ENCODE results near the gene CHKB. TPM values are rescaled to one million over a fixed set of nuclear protein-coding genes. Genes with fewer than 3 reads are reported as not detected.

The CHKB gene
- total RNA-seq, 8 experiments from 2014 or later: 19.0 to 71.7 (median 33.1) TPM

GRCh38 chr22:50571264-50572175 lies 11.1 kb downstream of the CHKB start:
- 60 to 96% (median 77%) methylated on average over 1 to 11 of the region's 26 CpGs; no CpG with 5 or more reads in 5 of the 10 experiments for WGBS, 10 experiments
- no peaks in the 10 kb centered on the region for H3K4me1 ChIP-seq (replicated peaks in 1 of 2)
- in situ Hi-C loops (cut with MboI; ENCODE audit: low pct_unique_long_range_greater_than_20kb in 2 of 9, low sequenced_read_pairs in 9 of 9, unreplicated experiment in 9 of 9): no loop called here
- ATAC-seq (replicated peaks in 6 of 8): no peak
- H3K27ac ChIP-seq: no peak overlapping the region
- no peak overlapping the region for H3K4me3 ChIP-seq

GRCh38 chr22:50570861-50571260 lies 11.8 kb downstream of the CHKB start:
- H3K4me3 ChIP-seq: no peak overlapping the region
- 0 to 100% (median 80%) methylated on average over 1 to 5 of the region's 12 CpGs; no CpG with 5 or more reads in 5 of the 10 experiments for WGBS, 10 experiments
- in situ Hi-C loops (cut with MboI; ENCODE audit: low pct_unique_long_range_greater_than_20kb in 2 of 9, low sequenced_read_pairs in 9 of 9, unreplicated experiment in 9 of 9): no loop called here
- H3K27ac ChIP-seq: no peak overlapping the region
- ATAC-seq (replicated peaks in 6 of 8): no peak
- no peaks in the 10 kb centered on the region for H3K4me1 ChIP-seq (replicated peaks in 1 of 2)

GRCh38 chr22:50569896-50570535 lies 12.6 kb downstream of the CHKB start:
- Histone ChIP-seq H3K27ac (no peak overlapping the region), H3K4me3 (no peak overlapping the region), H3K4me1 (replicated peaks in 1 of 2) (no peaks in the 10 kb centered on the region)
- in situ Hi-C loops (cut with MboI; ENCODE audit: low pct_unique_long_range_greater_than_20kb in 2 of 9, low sequenced_read_pairs in 9 of 9, unreplicated experiment in 9 of 9): no loop called here
- WGBS, 10 experiments: 73 to 92% (median 85%) methylated on average over 1 to 6 of the region's 13 CpGs; no CpG with 5 or more reads in 6 of the 10 experiments
- no peak for ATAC-seq (replicated peaks in 6 of 8)

- ATAC-seq (replicated peaks in 6 of 8): no peak
- 58 to 97% (median 90%) methylated on average over 2 to 7 of the region's 8 CpGs; no CpG with 5 or more reads in 5 of the 10 experiments for WGBS, 10 experiments
- in situ Hi-C loops (cut with MboI; ENCODE audit: low pct_unique_long_range_greater_than_20kb in 2 of 9, low sequenced_read_pairs in 9 of 9, unreplicated experiment in 9 of 9): no loop called here
- Histone ChIP-seq H3K4me3 (no peak overlapping the region), H3K4me1 (replicated peaks in 1 of 2) (peaks cover 0 to 1% of the 10 kb centered on the region in 2 donors), H3K27ac (no peak overlapping the region)
Observed at GRCh38 chr22:50569041-50569459, 13.6 kb downstream of the CHKB start.

GRCh38 chr22:50568626-50569025 lies 14.0 kb downstream of the CHKB start:
- Histone ChIP-seq H3K4me1 (replicated peaks in 1 of 2) (peaks cover 2 to 5% of the 10 kb centered on the region in 2 donors), H3K4me3 (no peak overlapping the region), H3K27ac (no peak overlapping the region)
- in situ Hi-C loops (cut with MboI; ENCODE audit: low pct_unique_long_range_greater_than_20kb in 2 of 9, low sequenced_read_pairs in 9 of 9, unreplicated experiment in 9 of 9): no loop called here
- ATAC-seq (replicated peaks in 6 of 8): no peak
- WGBS, 10 experiments: 60 to 93% (median 80%) methylated on average over 1 to 5 of the region's 7 CpGs; no CpG with 5 or more reads in 5 of the 10 experiments

GRCh38 chr22:50567721-50568252 lies 14.9 kb downstream of the CHKB start:
- peaks cover 4 to 6% of the 10 kb centered on the region in 2 donors for H3K4me1 ChIP-seq (replicated peaks in 1 of 2)
- no peak overlapping the region for H3K27ac ChIP-seq
- in situ Hi-C loops (cut with MboI; ENCODE audit: low pct_unique_long_range_greater_than_20kb in 2 of 9, low sequenced_read_pairs in 9 of 9, unreplicated experiment in 9 of 9): no loop called here
- no peak overlapping the region for H3K4me3 ChIP-seq
- no peak for ATAC-seq (replicated peaks in 6 of 8)
- WGBS, 10 experiments: 50 to 100% (median 87%) methylated on average over 1 to 7 of the region's 7 CpGs; no CpG with 5 or more reads in 4 of the 10 experiments

- H3K4me1 ChIP-seq (replicated peaks in 1 of 2): peaks cover 4 to 6% of the 10 kb centered on the region in 2 donors
- H3K27ac ChIP-seq: no peak overlapping the region
- 0 to 82% (median 70%) methylated on average over 1 to 6 of the region's 11 CpGs; no CpG with 5 or more reads in 4 of the 10 experiments for WGBS, 10 experiments
- no peak for ATAC-seq (replicated peaks in 6 of 8)
- no peak overlapping the region for H3K4me3 ChIP-seq
- in situ Hi-C loops (cut with MboI; ENCODE audit: low pct_unique_long_range_greater_than_20kb in 2 of 9, low sequenced_read_pairs in 9 of 9, unreplicated experiment in 9 of 9): no loop called here
Observed at GRCh38 chr22:50564289-50564688, 18.4 kb downstream of the CHKB start.

- in situ Hi-C loops (cut with MboI; ENCODE audit: low pct_unique_long_range_greater_than_20kb in 2 of 9, low sequenced_read_pairs in 9 of 9, unreplicated experiment in 9 of 9): no loop called here
- H3K27ac ChIP-seq: peak overlapping the region in 1 of 2 donors; percentile 17
- 5 to 100% (median 24%) methylated on average over 1 to 11 of the region's 17 CpGs; no CpG with 5 or more reads in 4 of the 10 experiments for WGBS, 10 experiments
- H3K4me1 ChIP-seq (replicated peaks in 1 of 2): peaks cover 4 to 6% of the 10 kb centered on the region in 2 donors
- H3K4me3 ChIP-seq: peak overlapping the region; percentile 53 to 66 (median 58)
- ATAC-seq (replicated peaks in 6 of 8): no peak
Observed at GRCh38 chr22:50563413-50564160, 19.1 kb downstream of the CHKB start.

- Histone ChIP-seq H3K4me1 (replicated peaks in 1 of 2) (peaks cover 4 to 6% of the 10 kb centered on the region in 2 donors), H3K4me3 (peak within 1 kb of the TSS; percentile 53 to 66 (median 58)), H3K27ac (peak within 1 kb of the TSS in 1 of 2 donors; percentile 17)
- WGBS, 10 experiments: 0 to 4% (median 1%) methylated on average over 1 to 11 of the region's 61 CpGs; no CpG with 5 or more reads in 4 of the 10 experiments
- ATAC-seq (replicated peaks in 6 of 8): peak; percentile 95 to 99 (median 97)
- in situ Hi-C loops (cut with MboI; ENCODE audit: low pct_unique_long_range_greater_than_20kb in 2 of 9, low sequenced_read_pairs in 9 of 9, unreplicated experiment in 9 of 9): no loop called here
Observed at GRCh38 chr22:50562523-50563412, 19.9 kb downstream of the CHKB start, which contains the start of gene SYCE3. Gene SYCE3, minus strand, starts transcription at chr22:50562919. Its CDS starts 6,514 bp downstream, at chr22:50556405.

- ATAC-seq (replicated peaks in 6 of 8): no peak
- Histone ChIP-seq H3K27ac (no peak overlapping the region), H3K4me3 (no peak overlapping the region), H3K4me1 (replicated peaks in 1 of 2) (peaks cover 4 to 6% of the 10 kb centered on the region in 2 donors)
- in situ Hi-C loops (cut with MboI; ENCODE audit: low pct_unique_long_range_greater_than_20kb in 2 of 9, low sequenced_read_pairs in 9 of 9, unreplicated experiment in 9 of 9): no loop called here
- WGBS, 10 experiments: 19 to 93% (median 70%) methylated on average over 1 to 5 of the region's 34 CpGs; no CpG with 5 or more reads in 3 of the 10 experiments
Observed at GRCh38 chr22:50561401-50562358, 21.0 kb downstream of the CHKB start.

GRCh38 chr22:50560034-50560433 lies 22.6 kb downstream of the CHKB start:
- WGBS, 10 experiments: 11 to 90% (median 65%) methylated on average over 1 to 3 of the region's 3 CpGs
- Histone ChIP-seq H3K4me1 (replicated peaks in 1 of 2) (peaks cover 4 to 6% of the 10 kb centered on the region in 2 donors), H3K4me3 (no peak overlapping the region), H3K27ac (no peak overlapping the region)
- in situ Hi-C loops (cut with MboI; ENCODE audit: low pct_unique_long_range_greater_than_20kb in 2 of 9, low sequenced_read_pairs in 9 of 9, unreplicated experiment in 9 of 9): no loop called here
- ATAC-seq (replicated peaks in 6 of 8): no peak
